ENCODE data around the gene GPR15LG. TPM values are rescaled to one million over a fixed set of nuclear protein-coding genes. Genes with fewer than 3 reads are reported as not detected.

The GPR15LG gene
- total RNA-seq, 1 experiment from 2014 or later = not detected

DNA sequence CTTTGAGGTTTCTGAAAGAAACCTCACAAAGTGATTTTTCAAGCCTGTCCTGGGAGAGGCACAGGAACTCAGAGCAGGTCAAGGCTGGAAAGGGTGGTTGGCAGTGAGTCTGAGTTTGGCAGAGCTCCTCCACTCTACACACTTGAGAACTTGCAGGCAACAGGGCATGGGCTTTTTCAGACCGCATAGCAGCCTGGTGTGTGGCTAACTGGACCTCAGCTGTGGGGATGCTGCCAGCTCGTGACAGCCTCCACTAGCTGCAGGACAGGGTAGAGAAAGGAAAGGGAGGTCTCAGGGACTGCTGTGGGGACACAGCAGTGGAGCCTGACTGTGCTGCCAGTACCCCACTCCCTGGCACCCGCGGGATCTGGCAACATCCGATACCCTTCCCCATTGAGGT is 23.3 kb downstream of the GPR15LG start:
- Histone ChIP-seq H3K79me2 (ENCODE audit: insufficient read depth, low read length) (no peaks in the 10 kb centered on the region), H3K36me3 (ENCODE audit: control insufficient read depth in 1 of 2, insufficient read depth in 2 of 2, low read length in 2 of 2) (no peaks in the 10 kb centered on the region), H3K27me3 (ENCODE audit: insufficient read depth, low read length) (peaks cover 19% of the 10 kb centered on the region), H3K4me3 (replicated peaks in 1 of 2; ENCODE audit: low read depth in 1 of 2, low read length in 2 of 2) (no peak overlapping the region), H3K4me1 (ENCODE audit: control insufficient read depth in 1 of 2, insufficient read depth in 2 of 2, low read length in 2 of 2) (no peaks in the 10 kb centered on the region), H3K4me2 (ENCODE audit: low read length) (no peak overlapping the region), H3K9me3 (ENCODE audit: control insufficient read depth in 1 of 2, insufficient read depth in 1 of 2, low read depth in 1 of 2, low read length in 2 of 2) (no peaks in the 10 kb centered on the region), H4K20me1 (ENCODE audit: insufficient read depth) (no peaks in the 10 kb centered on the region), H2AFZ (ENCODE audit: low read depth, low read length, poor library complexity, severe bottlenecking) (no peak overlapping the region), H3K9ac (ENCODE audit: low read length) (no peak overlapping the region), H3K27ac (ENCODE audit: low read depth, low read length) (no peak overlapping the region), H3K9me2 (ENCODE audit: insufficient read depth) (no peaks in the 10 kb centered on the region)
- no TSS peak for BruUV-seq (replicated peaks)
- DNase-seq (ENCODE audit: low read depth, low spot score) (no peak), ATAC-seq (no peak)
- intact Hi-C loops (cut with micrococcal nuclease) = no loop called here
- ChIA-PET POLR2A (no interaction called here), RAD21 (ENCODE audit: low non-redundant PET in 1 of 2, low total read pairs in 2 of 2, uncharacterized antibody in 2 of 2, unreplicated experiment in 2 of 2) (no interaction called here), CTCF (no interaction called here)
- TF ChIP-seq TCF7L2 (IDR thresholded peaks at IDR 0.05; ENCODE audit: borderline replicate concordance, extremely low read depth, insufficient read depth, insufficient read length) (no peak), SIN3A (IDR thresholded peaks at IDR 0.05; ENCODE audit: low read depth) (no peak), ELF1 (IDR thresholded peaks at IDR 0.05; ENCODE audit: borderline replicate concordance, low read depth) (no peak), POLR2A (IDR thresholded peaks at IDR 0.05; ENCODE audit: borderline replicate concordance, extremely low read depth, insufficient read depth, insufficient read length) (no peak), EZH2 (IDR thresholded peaks at IDR 0.05) (no peak), ZNF274 (IDR thresholded peaks at IDR 0.05; ENCODE audit: low read depth, low read length) (no peak), CBX3 (IDR thresholded peaks at IDR 0.05; ENCODE audit: low read depth) (no peak), EZH2phosphoT487 (IDR thresholded peaks at IDR 0.05; ENCODE audit: borderline replicate concordance) (no peak), ZFX (IDR thresholded peaks at IDR 0.05) (no peak), RAD21 (IDR thresholded peaks at IDR 0.05; ENCODE audit: low read depth) (no peak), JUND (IDR thresholded peaks at IDR 0.05) (no peak), YY1 (IDR thresholded peaks at IDR 0.05; ENCODE audit: extremely low read depth, insufficient replicate concordance, low read depth, low read length) (no peak)
- TF ChIP-seq, protein P1, sequence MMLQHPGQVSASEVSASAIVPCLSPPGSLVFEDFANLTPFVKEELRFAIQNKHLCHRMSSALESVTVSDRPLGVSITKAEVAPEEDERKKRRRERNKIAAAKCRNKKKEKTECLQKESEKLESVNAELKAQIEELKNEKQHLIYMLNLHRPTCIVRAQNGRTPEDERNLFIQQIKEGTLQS (IDR thresholded peaks at IDR 0.05) = no peak
- TF ChIP-seq, protein P2, sequence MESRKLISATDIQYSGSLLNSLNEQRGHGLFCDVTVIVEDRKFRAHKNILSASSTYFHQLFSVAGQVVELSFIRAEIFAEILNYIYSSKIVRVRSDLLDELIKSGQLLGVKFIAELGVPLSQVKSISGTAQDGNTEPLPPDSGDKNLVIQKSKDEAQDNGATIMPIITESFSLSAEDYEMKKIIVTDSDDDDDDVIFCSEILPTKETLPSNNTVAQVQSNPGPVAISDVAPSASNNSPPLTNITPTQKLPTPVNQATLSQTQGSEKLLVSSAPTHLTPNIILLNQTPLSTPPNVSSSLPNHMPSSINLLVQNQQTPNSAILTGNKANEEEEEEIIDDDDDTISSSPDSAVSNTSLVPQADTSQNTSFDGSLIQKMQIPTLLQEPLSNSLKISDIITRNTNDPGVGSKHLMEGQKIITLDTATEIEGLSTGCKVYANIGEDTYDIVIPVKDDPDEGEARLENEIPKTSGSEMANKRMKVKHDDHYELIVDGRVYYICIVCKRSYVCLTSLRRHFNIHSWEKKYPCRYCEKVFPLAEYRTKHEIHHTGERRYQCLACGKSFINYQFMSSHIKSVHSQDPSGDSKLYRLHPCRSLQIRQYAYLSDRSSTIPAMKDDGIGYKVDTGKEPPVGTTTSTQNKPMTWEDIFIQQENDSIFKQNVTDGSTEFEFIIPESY (IDR thresholded peaks at IDR 0.05; ENCODE audit: extremely low read depth, insufficient replicate concordance, low read length) = no peak
- TF ChIP-seq, protein P3, sequence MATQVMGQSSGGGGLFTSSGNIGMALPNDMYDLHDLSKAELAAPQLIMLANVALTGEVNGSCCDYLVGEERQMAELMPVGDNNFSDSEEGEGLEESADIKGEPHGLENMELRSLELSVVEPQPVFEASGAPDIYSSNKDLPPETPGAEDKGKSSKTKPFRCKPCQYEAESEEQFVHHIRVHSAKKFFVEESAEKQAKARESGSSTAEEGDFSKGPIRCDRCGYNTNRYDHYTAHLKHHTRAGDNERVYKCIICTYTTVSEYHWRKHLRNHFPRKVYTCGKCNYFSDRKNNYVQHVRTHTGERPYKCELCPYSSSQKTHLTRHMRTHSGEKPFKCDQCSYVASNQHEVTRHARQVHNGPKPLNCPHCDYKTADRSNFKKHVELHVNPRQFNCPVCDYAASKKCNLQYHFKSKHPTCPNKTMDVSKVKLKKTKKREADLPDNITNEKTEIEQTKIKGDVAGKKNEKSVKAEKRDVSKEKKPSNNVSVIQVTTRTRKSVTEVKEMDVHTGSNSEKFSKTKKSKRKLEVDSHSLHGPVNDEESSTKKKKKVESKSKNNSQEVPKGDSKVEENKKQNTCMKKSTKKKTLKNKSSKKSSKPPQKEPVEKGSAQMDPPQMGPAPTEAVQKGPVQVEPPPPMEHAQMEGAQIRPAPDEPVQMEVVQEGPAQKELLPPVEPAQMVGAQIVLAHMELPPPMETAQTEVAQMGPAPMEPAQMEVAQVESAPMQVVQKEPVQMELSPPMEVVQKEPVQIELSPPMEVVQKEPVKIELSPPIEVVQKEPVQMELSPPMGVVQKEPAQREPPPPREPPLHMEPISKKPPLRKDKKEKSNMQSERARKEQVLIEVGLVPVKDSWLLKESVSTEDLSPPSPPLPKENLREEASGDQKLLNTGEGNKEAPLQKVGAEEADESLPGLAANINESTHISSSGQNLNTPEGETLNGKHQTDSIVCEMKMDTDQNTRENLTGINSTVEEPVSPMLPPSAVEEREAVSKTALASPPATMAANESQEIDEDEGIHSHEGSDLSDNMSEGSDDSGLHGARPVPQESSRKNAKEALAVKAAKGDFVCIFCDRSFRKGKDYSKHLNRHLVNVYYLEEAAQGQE (IDR thresholded peaks at IDR 0.05; ENCODE audit: low read depth) = no peak
- TF ChIP-seq, protein P4, sequence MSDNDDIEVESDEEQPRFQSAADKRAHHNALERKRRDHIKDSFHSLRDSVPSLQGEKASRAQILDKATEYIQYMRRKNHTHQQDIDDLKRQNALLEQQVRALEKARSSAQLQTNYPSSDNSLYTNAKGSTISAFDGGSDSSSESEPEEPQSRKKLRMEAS (IDR thresholded peaks at IDR 0.05) = no peak
- TF ChIP-seq, protein P5, sequence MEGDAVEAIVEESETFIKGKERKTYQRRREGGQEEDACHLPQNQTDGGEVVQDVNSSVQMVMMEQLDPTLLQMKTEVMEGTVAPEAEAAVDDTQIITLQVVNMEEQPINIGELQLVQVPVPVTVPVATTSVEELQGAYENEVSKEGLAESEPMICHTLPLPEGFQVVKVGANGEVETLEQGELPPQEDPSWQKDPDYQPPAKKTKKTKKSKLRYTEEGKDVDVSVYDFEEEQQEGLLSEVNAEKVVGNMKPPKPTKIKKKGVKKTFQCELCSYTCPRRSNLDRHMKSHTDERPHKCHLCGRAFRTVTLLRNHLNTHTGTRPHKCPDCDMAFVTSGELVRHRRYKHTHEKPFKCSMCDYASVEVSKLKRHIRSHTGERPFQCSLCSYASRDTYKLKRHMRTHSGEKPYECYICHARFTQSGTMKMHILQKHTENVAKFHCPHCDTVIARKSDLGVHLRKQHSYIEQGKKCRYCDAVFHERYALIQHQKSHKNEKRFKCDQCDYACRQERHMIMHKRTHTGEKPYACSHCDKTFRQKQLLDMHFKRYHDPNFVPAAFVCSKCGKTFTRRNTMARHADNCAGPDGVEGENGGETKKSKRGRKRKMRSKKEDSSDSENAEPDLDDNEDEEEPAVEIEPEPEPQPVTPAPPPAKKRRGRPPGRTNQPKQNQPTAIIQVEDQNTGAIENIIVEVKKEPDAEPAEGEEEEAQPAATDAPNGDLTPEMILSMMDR (IDR thresholded peaks at IDR 0.05 in 2 of 3, conservative IDR thresholded peaks at IDR 0.05 in 1 of 3; ENCODE audit: borderline replicate concordance in 1 of 3, insufficient read depth in 1 of 3, low read depth in 2 of 3, low read length in 2 of 3) = no peak
